C4-2B (cell line): ENCODE measurements around the gene TAS2R41.

Experiments used
- H3K27ac ChIP-seq: fragments of 450-650 bp; 2 replicates; pipeline ENCODE4 v1.5.1; 2017
- CTCF ChIP-seq: fragments of 450-650 bp; conservative IDR thresholded peaks from 2 replicates; pipeline ENCODE4 v1.5.1; 2017; ENCODE audit warnings: mild to moderate bottlenecking
- ZFX ChIP-seq: fragments of 450-650 bp; IDR thresholded peaks from 2 replicates; pipeline ENCODE4 v1.6.1; 2017

The TAS2R41 gene

GRCh38 chr7:143477501-143478150 is at the start of gene TAS2R41:
TAS2R41 (plus strand) TSS chr7:143477873; CDS start chr7:143477873, 0 bp downstream.
- no peak for TF ChIP-seq CTCF
- no peak for TF ChIP-seq ZFX
- H3K27ac ChIP-seq = no peak within 1 kb of the TSS

- no peak overlapping the region for H3K27ac ChIP-seq
These were observed 47.6 kb upstream of the TAS2R41 start for GRCh38 chr7:143429770-143430698.

GRCh38 chr7:143431109-143431508 is 46.6 kb upstream of the TAS2R41 start:
- H3K27ac ChIP-seq = no peak overlapping the region
- no peak for TF ChIP-seq CTCF
- TF ChIP-seq ZFX = no peak

More at GRCh38 chr7:143429770-143430698, 47.6 kb upstream of the TAS2R41 start:
- no peak for TF ChIP-seq CTCF
- TF ChIP-seq ZFX = no peak

- H3K27ac ChIP-seq = no peak overlapping the region
- TF ChIP-seq CTCF = no peak
- no peak for TF ChIP-seq ZFX
These were observed 43.9 kb upstream of the TAS2R41 start for GRCh38 chr7:143433759-143434158.

- TF ChIP-seq ZFX (no peak), CTCF (no peak)
- peak overlapping the region; percentile 8; the same call in 1 of the 2 replicates for H3K27ac ChIP-seq
These were observed 43.0 kb upstream of the TAS2R41 start for GRCh38 chr7:143434660-143435059.

- no peak for TF ChIP-seq CTCF
- no peak for TF ChIP-seq ZFX
- H3K27ac ChIP-seq = peak overlapping the region; percentile 8; the same call in 1 of the 2 replicates
These were observed 42.4 kb upstream of the TAS2R41 start for GRCh38 chr7:143435266-143435665.

- H3K27ac ChIP-seq = no peak overlapping the region
- TF ChIP-seq ZFX = no peak
- TF ChIP-seq CTCF = no peak
These were observed 41.2 kb upstream of the TAS2R41 start for GRCh38 chr7:143436325-143436946.
